ENCODE measurements around the gene PKN1. TPM values are rescaled to one million over a fixed set of nuclear protein-coding genes. Genes with fewer than 3 reads are reported as not detected.

The PKN1 gene
- total and polyA plus RNA-seq, 7 experiments from 2014 or later: 47.2 to 211 (median 198) TPM

GRCh38 chr19:14405380-14405757, 27.7 kb upstream of the PKN1 start:
- Mint-ChIP-seq H3K4me3 (peak overlapping the region in 1 of 10 donors; percentile 12), H3K9me3 (no peaks in the 10 kb centered on the region), H3K36me3 (peaks cover 4 to 46% (median 27%) of the 10 kb centered on the region in 5 donors), H3K27me3 (no peaks in the 10 kb centered on the region), H3K27ac (peak overlapping the region in 6 of 9 donors; percentile 21 to 71 (median 59)), H3K4me1 (peaks cover 6 to 22% (median 16%) of the 10 kb centered on the region in 7 donors)
- peaks cover 38 to 97% (median 64%) of the 10 kb centered on the region in 3 experiments for H3K36me3 ChIP-seq (ENCODE audit: control insufficient read depth in 2 of 3, insufficient read depth in 3 of 3, low read length in 3 of 3)
- H3K27ac ChIP-seq (ENCODE audit: low read depth, low read length): peak overlapping the region; percentile 54
- no peak overlapping the region for H3K4me3 ChIP-seq (ENCODE audit: low read length)
- H3K9me3 ChIP-seq (ENCODE audit: control insufficient read depth in 2 of 3, low read length in 3 of 3): no peaks in the 10 kb centered on the region
- H3K27me3 ChIP-seq (ENCODE audit: control insufficient read depth in 2 of 2, insufficient read depth in 2 of 2, low read length in 2 of 2): no peaks in the 10 kb centered on the region
- ATAC-seq (no peak), DNase-seq (no peak)
- POLR2A ChIA-PET: interaction anchor here (0.7 to 3.4 kb wide), 12 partner anchors 11 to 269 kb away, joined by 3 to 18 read pairs (median 6); partner anchors contain the start of genes ADGRE5, ASF1B and DDX39A
- CTCF ChIA-PET: interaction anchor here (0.6 to 4.9 kb wide), 8 partner anchors 10 to 269 kb away, joined by 3 to 81 read pairs (median 9); partner anchors contain the start of genes ADGRE5 and ASF1B
- intact Hi-C loops (cut with micrococcal nuclease): loop anchor here in 1 of 2 donors (5.0 kb wide), 1 partner anchor 203 kb away; no protein-coding TSS in a partner anchor
- H3K4me1 ChIP-seq (ENCODE audit: control insufficient read depth in 2 of 2, insufficient read depth in 2 of 2, low read length in 2 of 2): peaks cover 8 to 19% of the 10 kb centered on the region in 2 donors

- Histone ChIP-seq H3K27me3 (ENCODE audit: control insufficient read depth in 2 of 2, insufficient read depth in 2 of 2, low read length in 2 of 2) (no peaks in the 10 kb centered on the region), H3K4me1 (ENCODE audit: control insufficient read depth in 2 of 2, insufficient read depth in 2 of 2, low read length in 2 of 2) (peaks cover 8 to 25% of the 10 kb centered on the region in 2 donors), H3K36me3 (ENCODE audit: control insufficient read depth in 2 of 3, insufficient read depth in 3 of 3, low read length in 3 of 3) (peaks cover 44 to 97% (median 64%) of the 10 kb centered on the region in 3 experiments), H3K27ac (ENCODE audit: low read depth, low read length) (peak overlapping the region; percentile 54), H3K4me3 (ENCODE audit: low read length) (no peak overlapping the region), H3K9me3 (ENCODE audit: control insufficient read depth in 2 of 3, low read length in 3 of 3) (no peaks in the 10 kb centered on the region)
- CTCF ChIA-PET: interaction anchor here (0.6 to 4.9 kb wide), 16 partner anchors 9 to 269 kb away, joined by 3 to 81 read pairs (median 4); partner anchors contain the start of genes ADGRE5, ASF1B and DDX39A
- ATAC-seq (peak; percentile 76), DNase-seq (peak; percentile 85 to 96 (median 91))
- intact Hi-C loops (cut with micrococcal nuclease): loop anchor here (1.0 to 5.0 kb wide), 7 partner anchors 13 to 270 kb away; partner anchors contain the start of genes ASF1B (in 1 of the 2) and DDX39A (in 1 of the 2)
- Mint-ChIP-seq H3K9me3 (no peaks in the 10 kb centered on the region), H3K4me3 (peak overlapping the region in 1 of 10 donors; percentile 12), H3K36me3 (peaks cover 4 to 49% (median 27%) of the 10 kb centered on the region in 5 donors), H3K27me3 (no peaks in the 10 kb centered on the region), H3K27ac (peak overlapping the region; percentile 58 to 85 (median 60)), H3K4me1 (peaks cover 6 to 26% (median 20%) of the 10 kb centered on the region in 7 donors)
- POLR2A ChIA-PET: interaction anchor here (0.7 to 3.4 kb wide), 15 partner anchors 8 to 269 kb away, joined by 3 to 18 read pairs (median 5); partner anchors contain the start of genes ADGRE5, ASF1B and DDX39A
Measured at GRCh38 chr19:14405758-14406644, 27.1 kb upstream of the PKN1 start.

GRCh38 chr19:14406645-14407401, 26.3 kb upstream of the PKN1 start:
- Histone ChIP-seq H3K4me3 (ENCODE audit: low read length) (no peak overlapping the region), H3K36me3 (ENCODE audit: control insufficient read depth in 2 of 3, insufficient read depth in 3 of 3, low read length in 3 of 3) (peaks cover 47 to 97% (median 64%) of the 10 kb centered on the region in 3 experiments), H3K27ac (ENCODE audit: low read depth, low read length) (peak overlapping the region; percentile 32), H3K9me3 (ENCODE audit: control insufficient read depth in 2 of 3, low read length in 3 of 3) (no peaks in the 10 kb centered on the region), H3K4me1 (ENCODE audit: control insufficient read depth in 2 of 2, insufficient read depth in 2 of 2, low read length in 2 of 2) (peaks cover 8 to 34% of the 10 kb centered on the region in 2 donors), H3K27me3 (ENCODE audit: control insufficient read depth in 2 of 2, insufficient read depth in 2 of 2, low read length in 2 of 2) (no peaks in the 10 kb centered on the region)
- ATAC-seq: no peak
- H3K9me3 Mint-ChIP-seq: no peaks in the 10 kb centered on the region
- ChIA-PET POLR2A (interaction anchor here (0.8 to 3.4 kb wide), 9 partner anchors 9 to 270 kb away, joined by 3 to 18 read pairs (median 6); partner anchors contain the start of genes ADGRE5, ASF1B and DDX39A), CTCF (interaction anchor here (0.6 to 4.9 kb wide), 11 partner anchors 13 to 270 kb away, joined by 3 to 81 read pairs (median 5); partner anchors contain the start of genes ASF1B and DDX39A)
- no peak for DNase-seq
- H3K4me3 Mint-ChIP-seq: no peak overlapping the region
- H3K27me3 Mint-ChIP-seq: no peaks in the 10 kb centered on the region
- intact Hi-C loops (cut with micrococcal nuclease): loop anchor here (1.0 to 5.0 kb wide), 7 partner anchors 12 to 271 kb away; partner anchors contain the start of genes ASF1B (in 1 of the 2) and DDX39A (in 1 of the 2)
- peaks cover 6 to 34% (median 21%) of the 10 kb centered on the region in 7 donors for H3K4me1 Mint-ChIP-seq
- peaks cover 4 to 50% (median 21%) of the 10 kb centered on the region in 5 donors for H3K36me3 Mint-ChIP-seq
- peak overlapping the region in 8 of 9 donors; percentile 12 to 85 (median 66) for H3K27ac Mint-ChIP-seq

- Mint-ChIP-seq H3K4me1 (peaks cover 7 to 36% (median 21%) of the 10 kb centered on the region in 7 donors), H3K27ac (peak overlapping the region in 7 of 9 donors; percentile 31 to 81 (median 54)), H3K27me3 (no peaks in the 10 kb centered on the region), H3K36me3 (peaks cover 4 to 45% (median 21%) of the 10 kb centered on the region in 5 donors), H3K4me3 (peak overlapping the region in 3 of 10 donors; percentile 27 to 52 (median 29)), H3K9me3 (no peaks in the 10 kb centered on the region)
- H3K4me3 ChIP-seq (ENCODE audit: low read length): no peak overlapping the region
- intact Hi-C loops (cut with micrococcal nuclease): loop anchor here in 1 of 2 donors (5.0 kb wide), 1 partner anchor 206 kb away; no protein-coding TSS in a partner anchor
- peaks cover 55 to 97% (median 70%) of the 10 kb centered on the region in 3 experiments for H3K36me3 ChIP-seq (ENCODE audit: control insufficient read depth in 2 of 3, insufficient read depth in 3 of 3, low read length in 3 of 3)
- ATAC-seq (no peak), DNase-seq (no peak)
- no peaks in the 10 kb centered on the region for H3K9me3 ChIP-seq (ENCODE audit: control insufficient read depth in 2 of 3, low read length in 3 of 3)
- H3K27me3 ChIP-seq (ENCODE audit: control insufficient read depth in 2 of 2, insufficient read depth in 2 of 2, low read length in 2 of 2): no peaks in the 10 kb centered on the region
- ChIA-PET POLR2A (interaction anchor here (0.8 to 2.2 kb wide), 2 partner anchors 27 to 46 kb away, joined by 3 to 18 read pairs; partner anchors contain the start of gene ADGRE5), CTCF (interaction anchor here (0.6 to 4.9 kb wide), 7 partner anchors 12 to 129 kb away, joined by 4 to 81 read pairs (median 4); partner anchors contain the start of gene DDX39A)
- H3K4me1 ChIP-seq (ENCODE audit: control insufficient read depth in 2 of 2, insufficient read depth in 2 of 2, low read length in 2 of 2): peaks cover 18 to 44% of the 10 kb centered on the region in 2 donors
- H3K27ac ChIP-seq (ENCODE audit: low read depth, low read length): no peak overlapping the region
Measured at GRCh38 chr19:14407605-14408484, 25.3 kb upstream of the PKN1 start.

GRCh38 chr19:14408491-14409145, 24.5 kb upstream of the PKN1 start:
- Histone ChIP-seq H3K27me3 (ENCODE audit: control insufficient read depth in 2 of 2, insufficient read depth in 2 of 2, low read length in 2 of 2) (no peaks in the 10 kb centered on the region), H3K9me3 (ENCODE audit: control insufficient read depth in 2 of 3, low read length in 3 of 3) (no peaks in the 10 kb centered on the region), H3K4me1 (ENCODE audit: control insufficient read depth in 2 of 2, insufficient read depth in 2 of 2, low read length in 2 of 2) (peaks cover 25 to 51% of the 10 kb centered on the region in 2 donors), H3K27ac (ENCODE audit: low read depth, low read length) (no peak overlapping the region), H3K4me3 (ENCODE audit: low read length) (no peak overlapping the region), H3K36me3 (ENCODE audit: control insufficient read depth in 2 of 3, insufficient read depth in 3 of 3, low read length in 3 of 3) (peaks cover 57 to 97% (median 67%) of the 10 kb centered on the region in 3 experiments)
- peaks cover 4 to 51% (median 21%) of the 10 kb centered on the region in 5 donors for H3K36me3 Mint-ChIP-seq
- H3K4me3 Mint-ChIP-seq: peak overlapping the region in 5 of 10 donors; percentile 19 to 36 (median 27)
- ChIA-PET CTCF (interaction anchor here (0.6 to 4.9 kb wide), 3 partner anchors 47 to 188 kb away, joined by 3 to 81 read pairs (median 4); no protein-coding TSS in a partner anchor), POLR2A (interaction anchor here (0.8 kb wide), 1 partner anchor 47 kb away, joined by 3 read pairs; no protein-coding TSS in a partner anchor)
- intact Hi-C loops (cut with micrococcal nuclease): loop anchor here in 1 of 2 donors (5.0 kb wide), 1 partner anchor 206 kb away; no protein-coding TSS in a partner anchor
- no peaks in the 10 kb centered on the region for H3K9me3 Mint-ChIP-seq
- peaks cover 14 to 44% (median 28%) of the 10 kb centered on the region in 7 donors for H3K4me1 Mint-ChIP-seq
- H3K27ac Mint-ChIP-seq: peak overlapping the region in 8 of 9 donors; percentile 3 to 74 (median 46)
- DNase-seq (no peak), ATAC-seq (no peak)
- H3K27me3 Mint-ChIP-seq: no peaks in the 10 kb centered on the region
